ENCODE measurements around the gene OLA1. TPM values are rescaled to one million over a fixed set of nuclear protein-coding genes. Genes with fewer than 3 reads are reported as not detected.

The OLA1 gene
- total RNA-seq, 5 donors from 2014 or later (not counting 1 experiment from before 2014, with no cell fraction given), result 32.1 to 46.1 (median 38.1) TPM

- Mint-ChIP-seq H3K27ac (peak overlapping the region in 1 of 2 donors; percentile 13), H3K27me3 (no peaks in the 10 kb centered on the region), H3K4me1 (peaks cover 0 to 9% (median 8%) of the 10 kb centered on the region in 3 donors), H3K9me3 (peaks cover 15 to 63% (median 41%) of the 10 kb centered on the region in 3 donors), H3K4me3 (no peak overlapping the region), H3K36me3 (peaks cover 72% of the 10 kb centered on the region)
- Histone ChIP-seq H3K9me3 (peaks cover 2% of the 10 kb centered on the region), H3K4me1 (ENCODE audit: control insufficient read depth in 1 of 2, extremely low read depth in 1 of 2, insufficient read depth in 2 of 2, low read length in 2 of 2) (peaks cover 0 to 4% of the 10 kb centered on the region in 2 experiments), H3K27ac (ENCODE audit: low read length) (no peak overlapping the region), H3K36me3 (ENCODE audit: control insufficient read depth in 2 of 2, extremely low read depth in 1 of 2, insufficient read depth in 1 of 2, low read length in 1 of 2) (peaks cover 0 to 12% of the 10 kb centered on the region in 2 donors), H3K4me3 (ENCODE audit: control insufficient read depth in 1 of 2, extremely low read depth in 1 of 2, low read length in 1 of 2) (no peak overlapping the region), H3K27me3 (replicated peaks in 1 of 2; ENCODE audit: control insufficient read depth in 2 of 2, extremely low read depth in 1 of 2, insufficient read depth in 2 of 2, low read length in 1 of 2) (no peaks in the 10 kb centered on the region)
- CTCF ChIA-PET, result interaction anchor here in 1 of 2 donors (0.6 kb wide), 1 partner anchor 11 kb away, joined by 3 read pairs; no protein-coding TSS in a partner anchor
- POLR2A ChIA-PET, result no interaction called here
- ATAC-seq (replicated peaks in 1 of 4) (no peak), DNase-seq (no peak)
- 94% methylated on average over 2 of the region's 5 CpGs for WGBS (ENCODE audit: insufficient coverage)
Measured at GRCh38 chr2:174172802-174173355, 75.5 kb downstream of the OLA1 start.

GRCh38 chr2:174171686-174172445 is 76.5 kb downstream of the OLA1 start:
- CTCF ChIA-PET, result no interaction called here
- Mint-ChIP-seq H3K4me1 (peaks cover 0 to 8% (median 7%) of the 10 kb centered on the region in 3 donors), H3K4me3 (no peak overlapping the region)

DNA sequence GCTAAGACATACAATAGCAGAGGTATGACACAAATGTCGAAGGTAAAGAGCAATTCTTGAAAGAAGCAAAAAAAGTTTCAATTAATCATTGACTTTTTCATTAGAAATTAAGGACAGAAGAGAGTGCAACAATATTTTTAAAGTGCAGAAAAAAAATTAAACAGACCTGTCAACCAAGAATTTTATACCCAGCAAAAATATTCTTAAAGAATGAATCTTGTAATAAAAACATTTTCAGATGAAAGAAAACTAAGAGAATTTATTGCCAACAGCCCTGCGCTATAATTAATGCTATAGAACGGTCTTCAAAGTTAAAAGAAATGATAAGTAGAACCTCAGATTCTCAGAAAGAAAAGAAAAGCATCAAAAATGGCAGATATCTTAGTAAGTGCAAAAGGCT is 79.0 kb downstream of the OLA1 start:
- Mint-ChIP-seq H3K27ac (no peak overlapping the region), H3K36me3 (peaks cover 67% of the 10 kb centered on the region), H3K9me3 (peaks cover 15 to 58% (median 34%) of the 10 kb centered on the region in 3 donors)

More at GRCh38 chr2:174171686-174172445, 76.5 kb downstream of the OLA1 start:
- Mint-ChIP-seq H3K27me3 (no peaks in the 10 kb centered on the region), H3K27ac (no peak overlapping the region), H3K36me3 (peaks cover 73% of the 10 kb centered on the region), H3K9me3 (peaks cover 19 to 65% (median 43%) of the 10 kb centered on the region in 3 donors)
- Histone ChIP-seq H3K27ac (ENCODE audit: low read length) (no peak overlapping the region), H3K4me3 (ENCODE audit: control insufficient read depth in 1 of 2, extremely low read depth in 1 of 2, low read length in 1 of 2) (no peak overlapping the region), H3K27me3 (replicated peaks in 1 of 2; ENCODE audit: control insufficient read depth in 2 of 2, extremely low read depth in 1 of 2, insufficient read depth in 2 of 2, low read length in 1 of 2) (no peaks in the 10 kb centered on the region), H3K9me3 (peaks cover 2% of the 10 kb centered on the region), H3K36me3 (ENCODE audit: control insufficient read depth in 2 of 2, extremely low read depth in 1 of 2, insufficient read depth in 1 of 2, low read length in 1 of 2) (peaks cover 0 to 12% of the 10 kb centered on the region in 2 donors), H3K4me1 (ENCODE audit: control insufficient read depth in 1 of 2, extremely low read depth in 1 of 2, insufficient read depth in 2 of 2, low read length in 2 of 2) (peaks cover 0 to 4% of the 10 kb centered on the region in 2 experiments)
- POLR2A ChIA-PET, result no interaction called here
- no peak for ATAC-seq (replicated peaks in 1 of 4)
- DNase-seq, result no peak
- over 99% methylated on average over 15 of the region's 23 CpGs for WGBS (ENCODE audit: insufficient coverage)

DNA sequence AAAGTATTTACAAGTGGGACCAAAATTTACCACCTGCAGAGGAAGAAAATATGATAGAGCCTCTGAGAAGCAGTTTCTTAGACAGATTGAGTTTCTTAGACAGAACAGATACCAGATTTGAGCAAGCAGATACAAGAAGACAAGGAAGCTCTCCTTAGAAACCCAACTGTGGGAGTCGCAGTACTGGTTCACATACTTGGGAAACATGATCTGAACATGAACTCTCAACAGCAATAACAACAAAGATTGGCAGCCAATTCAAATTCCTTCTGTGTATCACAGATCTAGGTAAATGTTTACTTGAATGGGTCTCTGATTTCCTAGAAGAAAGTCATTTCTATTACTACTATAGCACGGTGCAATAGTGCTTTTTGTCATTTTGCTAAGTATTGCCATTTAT is 82.1 kb downstream of the OLA1 start:
- Histone ChIP-seq H3K9me3 (no peaks in the 10 kb centered on the region), H3K27me3 (replicated peaks in 1 of 2; ENCODE audit: control insufficient read depth in 2 of 2, extremely low read depth in 1 of 2, insufficient read depth in 2 of 2, low read length in 1 of 2) (no peaks in the 10 kb centered on the region), H3K4me3 (ENCODE audit: control insufficient read depth in 1 of 2, extremely low read depth in 1 of 2, low read length in 1 of 2) (no peak overlapping the region), H3K27ac (ENCODE audit: low read length) (no peak overlapping the region), H3K36me3 (ENCODE audit: control insufficient read depth in 2 of 2, extremely low read depth in 1 of 2, insufficient read depth in 1 of 2, low read length in 1 of 2) (no peaks in the 10 kb centered on the region), H3K4me1 (ENCODE audit: control insufficient read depth in 1 of 2, extremely low read depth in 1 of 2, insufficient read depth in 2 of 2, low read length in 2 of 2) (no peaks in the 10 kb centered on the region)
- Mint-ChIP-seq H3K4me3 (no peak overlapping the region), H3K27ac (no peak overlapping the region), H3K4me1 (peaks cover 0 to 2% (median 0%) of the 10 kb centered on the region in 3 donors), H3K9me3 (peaks cover 10 to 41% (median 22%) of the 10 kb centered on the region in 3 donors), H3K36me3 (peaks cover 61% of the 10 kb centered on the region), H3K27me3 (no peaks in the 10 kb centered on the region)
- no CpG with 5 or more reads among the region's 2 CpGs for WGBS (ENCODE audit: insufficient coverage)
- DNase-seq, result no peak
- no peak for ATAC-seq (replicated peaks in 1 of 4)
- POLR2A ChIA-PET, result no interaction called here
- CTCF ChIA-PET, result no interaction called here

More for the DNA sequence above, 79.0 kb downstream of the OLA1 start:
- H3K4me3 Mint-ChIP-seq, result no peak overlapping the region
- ChIA-PET CTCF (no interaction called here), POLR2A (no interaction called here)
- WGBS (ENCODE audit: insufficient coverage), result no CpG with 5 or more reads among the region's 3 CpGs
- peaks cover 0 to 12% of the 10 kb centered on the region in 2 donors for H3K36me3 ChIP-seq (ENCODE audit: control insufficient read depth in 2 of 2, extremely low read depth in 1 of 2, insufficient read depth in 1 of 2, low read length in 1 of 2)
- H3K27ac ChIP-seq (ENCODE audit: low read length), result no peak overlapping the region
- no peak overlapping the region for H3K4me3 ChIP-seq (ENCODE audit: control insufficient read depth in 1 of 2, extremely low read depth in 1 of 2, low read length in 1 of 2)
- H3K27me3 ChIP-seq (replicated peaks in 1 of 2; ENCODE audit: control insufficient read depth in 2 of 2, extremely low read depth in 1 of 2, insufficient read depth in 2 of 2, low read length in 1 of 2), result no peaks in the 10 kb centered on the region
- ATAC-seq (replicated peaks in 1 of 4), result no peak
- DNase-seq, result no peak
- no peaks in the 10 kb centered on the region for H3K9me3 ChIP-seq
- H3K27me3 Mint-ChIP-seq, result no peaks in the 10 kb centered on the region
- H3K4me1 ChIP-seq (ENCODE audit: control insufficient read depth in 1 of 2, extremely low read depth in 1 of 2, insufficient read depth in 2 of 2, low read length in 2 of 2), result peaks cover 0 to 4% of the 10 kb centered on the region in 2 experiments
- H3K4me1 Mint-ChIP-seq, result peaks cover 0 to 8% (median 8%) of the 10 kb centered on the region in 3 donors

GRCh38 chr2:174161490-174161889 is 86.8 kb downstream of the OLA1 start:
- Mint-ChIP-seq H3K4me1 (peaks cover 0 to 2% (median 0%) of the 10 kb centered on the region in 3 donors), H3K4me3 (no peak overlapping the region), H3K27ac (no peak overlapping the region), H3K9me3 (peaks cover 0 to 13% (median 7%) of the 10 kb centered on the region in 3 donors), H3K27me3 (no peaks in the 10 kb centered on the region), H3K36me3 (peaks cover 34% of the 10 kb centered on the region)
- no peak for DNase-seq
- Histone ChIP-seq H3K27me3 (replicated peaks in 1 of 2; ENCODE audit: control insufficient read depth in 2 of 2, extremely low read depth in 1 of 2, insufficient read depth in 2 of 2, low read length in 1 of 2) (no peaks in the 10 kb centered on the region), H3K4me3 (ENCODE audit: control insufficient read depth in 1 of 2, extremely low read depth in 1 of 2, low read length in 1 of 2) (no peak overlapping the region), H3K27ac (ENCODE audit: low read length) (no peak overlapping the region), H3K4me1 (ENCODE audit: control insufficient read depth in 1 of 2, extremely low read depth in 1 of 2, insufficient read depth in 2 of 2, low read length in 2 of 2) (no peaks in the 10 kb centered on the region), H3K36me3 (ENCODE audit: control insufficient read depth in 2 of 2, extremely low read depth in 1 of 2, insufficient read depth in 1 of 2, low read length in 1 of 2) (no peaks in the 10 kb centered on the region), H3K9me3 (no peaks in the 10 kb centered on the region)
- ATAC-seq (replicated peaks in 1 of 4), result no peak
- 83% methylated on average over 1 of the region's 3 CpGs for WGBS (ENCODE audit: insufficient coverage)
- ChIA-PET POLR2A (no interaction called here), CTCF (interaction anchor here in 1 of 2 donors (0.7 kb wide), 1 partner anchor 11 kb away, joined by 3 read pairs; no protein-coding TSS in a partner anchor)

DNA sequence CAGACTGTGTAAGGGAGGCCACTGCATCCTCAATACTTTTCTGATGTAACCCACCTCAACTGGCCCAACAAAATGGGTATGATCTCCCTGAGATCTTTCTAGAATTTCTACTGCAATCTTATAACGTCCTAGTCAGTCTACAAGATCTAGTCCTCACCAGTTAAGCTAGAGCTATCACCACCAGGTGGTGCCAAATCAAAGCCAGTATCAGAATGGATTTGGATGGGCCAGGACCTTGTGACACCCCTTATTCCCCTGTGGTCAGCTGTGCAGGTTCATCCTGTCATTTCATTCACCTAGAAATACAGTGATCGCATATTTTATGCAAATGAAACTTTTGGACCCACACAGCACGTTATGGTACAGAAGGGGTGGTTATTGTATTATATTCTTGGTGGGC is 90.3 kb downstream of the OLA1 start:
- Histone ChIP-seq H3K27me3 (replicated peaks in 1 of 2; ENCODE audit: control insufficient read depth in 2 of 2, extremely low read depth in 1 of 2, insufficient read depth in 2 of 2, low read length in 1 of 2) (no peaks in the 10 kb centered on the region), H3K36me3 (ENCODE audit: control insufficient read depth in 2 of 2, extremely low read depth in 1 of 2, insufficient read depth in 1 of 2, low read length in 1 of 2) (no peaks in the 10 kb centered on the region), H3K4me3 (ENCODE audit: control insufficient read depth in 1 of 2, extremely low read depth in 1 of 2, low read length in 1 of 2) (no peak overlapping the region), H3K4me1 (ENCODE audit: control insufficient read depth in 1 of 2, extremely low read depth in 1 of 2, insufficient read depth in 2 of 2, low read length in 2 of 2) (no peaks in the 10 kb centered on the region), H3K27ac (ENCODE audit: low read length) (no peak overlapping the region), H3K9me3 (no peaks in the 10 kb centered on the region)
- no peak overlapping the region for H3K27ac Mint-ChIP-seq
- H3K4me1 Mint-ChIP-seq, result peaks cover 0 to 6% (median 0%) of the 10 kb centered on the region in 3 donors
- CTCF ChIA-PET, result interaction anchor here (0.6 to 0.8 kb wide), 2 partner anchors 25 to 183 kb away, joined by 4 to 5 read pairs; no protein-coding TSS in a partner anchor
- no CpG with 5 or more reads among the region's 3 CpGs for WGBS (ENCODE audit: insufficient coverage)
- POLR2A ChIA-PET, result no interaction called here
- ATAC-seq (replicated peaks in 1 of 4) (no peak), DNase-seq (peak in 13 of 35 experiments; percentile 1 to 47 (median 8))
- H3K4me3 Mint-ChIP-seq, result no peak overlapping the region
- H3K27me3 Mint-ChIP-seq, result no peaks in the 10 kb centered on the region
- H3K9me3 Mint-ChIP-seq, result no peaks in the 10 kb centered on the region
- H3K36me3 Mint-ChIP-seq, result peaks cover 27% of the 10 kb centered on the region
